ENCODE results near the gene UNC13A.

The UNC13A gene

DNA sequence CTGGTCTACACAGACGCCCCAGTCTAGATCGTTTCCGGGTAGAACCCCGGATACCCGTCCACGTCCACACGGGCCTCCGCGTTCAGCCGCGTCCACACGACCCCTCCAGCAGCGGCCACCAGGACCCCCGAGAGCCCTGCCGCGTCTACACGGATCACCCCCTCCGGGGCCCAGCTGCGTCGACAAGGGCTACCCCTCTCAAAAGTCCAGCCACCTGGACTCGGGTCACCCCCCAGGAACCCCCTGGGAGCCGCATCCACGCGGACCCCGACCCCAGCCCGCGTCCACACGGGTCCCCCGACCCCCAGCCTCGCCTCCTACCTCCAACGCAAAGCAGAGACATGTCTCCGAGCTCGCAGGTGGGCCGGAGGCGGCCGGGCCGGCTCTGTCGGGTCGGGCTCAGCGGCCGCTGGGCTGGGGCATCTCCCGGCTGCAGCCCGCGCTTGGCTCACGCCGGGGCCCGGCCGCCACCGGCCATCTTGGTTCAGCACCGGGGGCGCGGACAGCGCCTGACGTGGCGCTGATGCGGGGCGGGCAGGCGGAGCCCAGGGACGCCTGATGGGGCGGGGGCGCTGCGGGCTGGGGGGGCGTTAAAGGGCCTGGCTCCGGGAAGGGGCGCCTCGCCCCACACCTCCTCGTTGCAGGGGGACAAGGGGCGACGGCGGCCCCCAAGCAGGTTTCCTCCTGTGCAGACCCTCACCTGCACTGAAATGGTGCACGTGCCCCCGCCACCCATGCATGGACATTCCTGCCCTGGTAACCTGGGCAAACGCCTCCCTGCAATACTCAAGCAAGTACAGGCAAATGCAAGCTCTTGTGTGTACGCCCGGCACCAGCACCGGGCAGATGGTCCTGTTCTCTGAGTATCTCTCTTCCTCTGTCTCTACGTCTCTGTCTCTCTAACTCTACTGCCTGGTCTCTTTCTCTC lies at the start of gene UNC13A:
UNC13A (minus strand) TSS at position 498 of the 928 bp plus-strand sequence; CDS start at position 343, 155 bp downstream.
- DNase-seq, result peak; percentile 34

DNA sequence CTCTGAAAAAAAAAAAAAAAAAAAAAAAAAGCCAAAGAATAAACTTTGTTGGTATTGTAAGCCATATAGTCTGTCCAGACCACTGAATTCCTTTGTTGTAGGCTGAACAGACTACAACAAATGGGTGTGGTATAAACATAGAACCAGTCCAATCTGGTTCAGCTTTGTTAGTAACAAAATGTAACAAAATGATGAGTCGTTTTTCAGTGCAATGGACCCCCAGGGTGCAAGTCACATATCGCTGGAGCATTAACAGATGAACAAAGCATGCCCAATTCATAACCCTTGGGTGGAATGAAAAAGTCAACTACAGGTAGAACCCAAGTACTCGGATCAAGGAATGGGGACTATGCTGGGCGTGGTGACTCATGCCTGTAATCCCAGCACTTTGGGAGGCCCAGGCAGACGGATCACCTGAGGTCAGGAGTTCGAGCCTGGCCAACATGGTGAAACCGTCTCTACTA lies 49.6 kb upstream of the UNC13A start:
- DNase-seq, result no peak

DNA sequence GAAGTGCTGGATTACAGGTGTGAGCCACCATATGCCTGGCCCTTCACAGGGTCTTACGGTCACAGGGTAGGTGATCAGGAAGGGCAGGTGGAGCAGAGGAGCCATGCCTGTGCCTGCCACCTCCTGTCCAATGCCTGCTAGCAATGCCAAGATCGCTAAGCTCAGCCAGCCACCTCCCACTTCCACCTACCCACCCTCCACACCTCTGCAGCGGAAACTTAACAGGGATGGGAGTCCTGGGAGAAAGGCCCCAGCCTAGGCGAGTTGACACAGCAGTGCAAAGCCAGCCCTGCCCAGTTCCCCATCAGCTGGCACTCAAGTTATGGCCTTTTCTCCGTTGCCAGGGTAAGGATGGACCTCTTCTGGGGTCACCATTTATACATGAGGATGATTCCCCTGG lies 47.3 kb upstream of the UNC13A start:
- DNase-seq, result no peak

DNA sequence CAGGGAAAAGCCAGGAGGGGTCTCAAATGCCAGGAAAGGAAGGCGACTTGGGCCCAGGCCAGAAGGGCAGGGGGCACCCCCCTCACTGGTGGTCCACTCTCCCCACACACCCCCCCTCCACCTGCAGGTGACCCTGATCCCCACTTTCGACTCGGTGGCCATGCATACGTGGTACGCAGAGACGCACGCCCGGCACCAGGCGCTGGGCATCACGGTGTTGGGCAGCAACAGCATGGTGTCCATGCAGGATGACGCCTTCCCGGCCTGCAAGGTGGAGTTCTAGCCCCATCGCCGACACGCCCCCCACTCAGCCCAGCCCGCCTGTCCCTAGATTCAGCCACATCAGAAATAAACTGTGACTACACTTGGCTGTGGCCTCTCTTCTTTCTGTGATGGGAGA lies 46.0 kb upstream of the UNC13A start:
- no peak for DNase-seq

DNA sequence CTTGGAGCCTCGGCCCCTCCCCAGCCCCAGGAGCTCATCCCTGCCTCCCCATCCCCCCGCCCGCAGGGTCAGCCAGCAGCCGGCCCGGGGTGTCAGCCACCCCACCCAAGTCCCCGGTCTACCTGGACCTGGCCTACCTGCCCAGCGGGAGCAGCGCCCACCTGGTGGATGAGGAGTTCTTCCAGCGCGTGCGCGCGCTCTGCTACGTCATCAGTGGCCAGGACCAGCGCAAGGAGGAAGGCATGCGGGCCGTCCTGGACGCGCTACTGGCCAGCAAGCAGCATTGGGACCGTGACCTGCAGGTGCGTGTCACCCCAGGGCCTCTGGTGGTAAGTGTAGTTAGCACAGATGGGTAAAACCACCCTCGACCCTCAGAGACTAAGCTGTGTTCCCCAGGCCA lies 45.0 kb upstream of the UNC13A start:
- DNase-seq, result no peak

DNA sequence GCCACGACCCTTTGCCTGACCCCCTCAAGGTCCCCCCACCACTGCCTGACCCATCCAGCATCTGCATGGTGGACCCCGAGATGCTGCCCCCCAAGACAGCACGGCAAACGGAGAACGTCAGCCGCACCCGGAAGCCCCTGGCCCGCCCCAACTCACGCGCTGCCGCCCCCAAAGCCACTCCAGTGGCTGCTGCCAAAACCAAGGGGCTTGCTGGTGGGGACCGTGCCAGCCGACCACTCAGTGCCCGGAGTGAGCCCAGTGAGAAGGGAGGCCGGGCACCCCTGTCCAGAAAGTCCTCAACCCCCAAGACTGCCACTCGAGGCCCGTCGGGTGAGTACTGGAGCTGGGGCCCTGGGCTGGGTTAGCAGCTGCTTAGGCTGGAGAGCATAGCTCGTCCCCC lies 39.7 kb upstream of the UNC13A start:
- DNase-seq, result no peak

DNA sequence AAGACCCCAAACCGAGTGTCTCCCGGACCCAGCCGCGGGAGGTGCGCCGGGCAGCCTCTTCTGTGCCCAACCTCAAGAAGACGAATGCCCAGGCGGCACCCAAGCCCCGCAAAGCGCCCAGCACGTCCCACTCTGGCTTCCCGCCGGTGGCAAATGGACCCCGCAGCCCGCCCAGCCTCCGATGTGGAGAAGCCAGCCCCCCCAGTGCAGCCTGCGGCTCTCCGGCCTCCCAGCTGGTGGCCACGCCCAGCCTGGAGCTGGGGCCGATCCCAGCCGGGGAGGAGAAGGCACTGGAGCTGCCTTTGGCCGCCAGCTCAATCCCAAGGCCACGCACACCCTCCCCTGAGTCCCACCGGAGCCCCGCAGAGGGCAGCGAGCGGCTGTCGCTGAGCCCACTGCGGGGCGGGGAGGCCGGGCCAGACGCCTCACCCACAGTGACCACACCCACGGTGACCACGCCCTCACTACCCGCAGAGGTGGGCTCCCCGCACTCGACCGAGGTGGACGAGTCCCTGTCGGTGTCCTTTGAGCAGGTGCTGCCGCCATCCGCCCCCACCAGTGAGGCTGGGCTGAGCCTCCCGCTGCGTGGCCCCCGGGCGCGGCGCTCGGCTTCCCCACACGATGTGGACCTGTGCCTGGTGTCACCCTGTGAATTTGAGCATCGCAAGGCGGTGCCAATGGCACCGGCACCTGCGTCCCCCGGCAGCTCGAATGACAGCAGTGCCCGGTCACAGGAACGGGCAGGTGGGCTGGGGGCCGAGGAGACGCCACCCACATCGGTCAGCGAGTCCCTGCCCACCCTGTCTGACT lies 39.0 kb upstream of the UNC13A start:
- no peak for DNase-seq

DNA sequence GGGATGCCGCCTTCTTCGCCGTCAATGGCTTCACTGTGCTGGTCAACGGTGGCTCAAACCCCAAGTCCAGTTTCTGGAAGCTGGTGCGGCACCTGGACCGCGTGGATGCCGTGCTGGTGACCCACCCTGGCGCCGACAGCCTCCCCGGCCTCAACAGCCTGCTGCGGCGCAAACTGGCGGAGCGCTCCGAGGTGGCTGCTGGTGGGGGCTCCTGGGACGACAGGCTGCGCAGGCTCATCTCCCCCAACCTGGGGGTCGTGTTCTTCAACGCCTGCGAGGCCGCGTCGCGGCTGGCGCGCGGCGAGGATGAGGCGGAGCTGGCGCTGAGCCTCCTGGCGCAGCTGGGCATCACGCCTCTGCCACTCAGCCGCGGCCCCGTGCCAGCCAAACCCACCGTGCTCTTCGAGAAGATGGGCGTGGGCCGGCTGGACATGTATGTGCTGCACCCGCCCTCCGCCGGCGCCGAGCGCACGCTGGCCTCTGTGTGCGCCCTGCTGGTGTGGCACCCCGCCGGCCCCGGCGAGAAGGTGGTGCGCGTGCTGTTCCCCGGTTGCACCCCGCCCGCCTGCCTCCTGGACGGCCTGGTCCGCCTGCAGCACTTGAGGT lies 38.1 kb upstream of the UNC13A start:
- no peak for DNase-seq

DNA sequence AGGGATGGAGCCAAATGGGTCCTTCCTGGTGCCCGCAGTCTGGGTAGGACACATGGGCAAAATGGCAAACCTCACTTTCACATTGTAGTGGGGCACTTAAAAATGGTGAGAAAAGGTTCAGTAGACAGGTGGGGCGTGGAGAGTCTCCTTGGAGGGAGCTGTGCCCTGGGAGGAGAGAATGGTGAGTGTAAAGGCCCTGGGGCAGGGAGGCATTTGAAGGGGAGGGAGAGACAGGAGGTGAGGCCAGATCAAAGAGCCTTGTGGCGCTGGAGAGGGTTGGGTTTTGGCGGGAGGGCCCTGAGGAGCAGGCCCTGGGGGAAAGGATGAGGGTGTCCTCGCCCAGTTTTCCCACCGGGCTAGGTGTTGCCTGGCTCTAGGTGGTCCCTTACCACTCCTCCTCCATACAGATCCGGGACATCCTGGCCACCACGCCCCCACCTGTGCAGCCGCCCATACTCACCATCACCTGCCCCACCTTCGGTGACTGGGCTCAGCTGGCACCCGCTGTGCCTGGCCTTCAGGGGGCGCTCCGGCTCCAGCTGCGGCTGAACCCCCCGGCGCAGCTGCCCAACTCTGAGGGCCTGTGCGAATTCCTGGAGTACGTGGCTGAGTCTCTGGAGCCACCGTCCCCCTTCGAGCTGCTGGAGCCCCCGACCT lies 37.4 kb upstream of the UNC13A start:
- no peak for DNase-seq

DNA sequence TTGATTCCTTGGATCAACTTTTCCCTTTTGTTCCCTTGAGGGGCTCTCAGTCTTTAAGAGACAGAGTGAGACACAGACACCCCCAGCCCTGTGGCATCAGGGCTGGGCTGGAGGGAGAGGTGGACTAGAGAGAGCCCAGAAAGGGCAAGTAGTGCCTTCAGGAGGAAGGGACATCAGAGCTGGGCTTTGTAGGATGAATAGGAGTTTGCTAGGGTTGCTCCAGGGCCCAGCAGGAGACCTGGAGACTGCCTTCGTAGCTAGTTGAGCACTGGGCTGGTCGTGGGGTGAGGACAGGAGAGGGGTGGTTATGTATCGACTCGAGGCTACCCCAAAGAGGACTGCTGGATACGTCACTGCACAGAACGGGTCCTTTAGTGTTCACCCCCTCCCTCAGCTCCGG lies 36.5 kb upstream of the UNC13A start:
- DNase-seq, result no peak

DNA sequence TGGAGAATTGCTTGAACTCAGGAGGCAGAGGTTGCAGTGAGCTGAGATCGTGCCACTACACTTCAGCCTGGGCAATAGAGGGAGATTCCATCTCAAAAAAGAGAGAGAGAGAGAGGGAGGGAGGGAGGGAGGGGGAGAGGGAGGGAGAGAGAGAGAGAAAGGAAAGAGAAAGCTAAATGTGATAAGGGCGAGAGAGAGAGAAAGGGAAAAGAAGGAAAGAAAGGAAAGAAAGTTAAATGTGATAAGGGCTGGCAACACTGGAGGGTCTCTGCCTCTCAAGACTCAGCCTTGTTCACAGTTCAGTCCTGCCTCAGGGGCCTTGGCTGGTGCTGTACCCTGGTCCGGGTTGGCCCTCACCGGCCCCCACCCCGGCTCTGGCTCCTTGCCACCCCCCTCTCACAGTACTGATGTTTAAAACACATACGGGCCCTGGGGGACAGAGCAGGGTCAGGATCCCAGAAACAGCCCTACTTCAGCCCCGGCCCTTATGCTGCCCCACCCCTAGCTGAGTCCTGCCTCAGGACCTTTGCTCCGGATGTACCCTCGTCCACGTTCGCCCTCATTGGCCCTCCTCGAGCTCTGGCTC lies 34.6 kb upstream of the UNC13A start:
- DNase-seq, result no peak

DNA sequence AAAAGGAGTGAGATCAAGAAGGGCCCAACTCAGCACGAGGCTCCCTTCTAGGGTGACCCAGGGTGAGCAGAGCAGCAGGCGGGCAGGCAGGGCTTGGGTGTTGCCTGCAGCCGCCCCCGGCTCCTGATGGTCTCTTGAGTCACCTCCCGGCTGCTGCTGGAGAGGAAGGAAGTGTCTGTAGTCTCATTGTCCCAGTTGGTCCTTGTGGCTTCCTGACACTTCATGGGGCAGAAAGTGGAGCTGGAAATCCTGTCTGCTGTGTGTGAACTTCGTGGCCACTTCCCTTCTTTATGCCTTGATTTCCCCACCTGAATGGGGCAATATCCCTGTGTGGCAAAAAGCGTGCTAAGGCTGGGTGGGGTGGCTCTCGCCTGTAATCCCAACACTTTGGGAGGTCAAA lies 33.7 kb upstream of the UNC13A start:
- peak; percentile 56 for DNase-seq

DNA sequence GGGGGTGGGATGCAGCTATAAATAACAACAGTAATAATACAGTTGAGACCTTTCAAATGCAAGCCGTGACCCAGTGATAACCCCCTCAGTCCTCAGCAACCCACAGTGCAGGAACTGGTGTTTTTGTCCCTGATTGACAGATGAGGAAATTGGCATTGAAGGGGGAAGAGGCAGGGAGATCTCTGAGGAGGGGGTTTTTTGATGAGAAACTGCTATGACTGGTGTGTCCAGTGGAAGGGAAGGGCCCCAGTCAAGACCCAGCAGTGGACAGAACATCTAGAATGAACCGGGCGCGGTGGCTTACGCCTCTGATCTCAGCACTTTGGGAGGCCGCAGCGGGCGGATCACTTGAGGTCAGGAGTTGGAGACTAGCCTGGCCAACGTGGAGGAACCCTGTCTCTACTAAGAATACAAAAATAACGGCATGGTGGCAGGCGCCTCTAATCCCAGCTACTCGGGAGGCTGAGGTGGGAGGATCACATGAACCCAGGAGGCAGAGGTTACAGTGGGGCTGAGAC lies 33.0 kb upstream of the UNC13A start:
- DNase-seq, result no peak

DNA sequence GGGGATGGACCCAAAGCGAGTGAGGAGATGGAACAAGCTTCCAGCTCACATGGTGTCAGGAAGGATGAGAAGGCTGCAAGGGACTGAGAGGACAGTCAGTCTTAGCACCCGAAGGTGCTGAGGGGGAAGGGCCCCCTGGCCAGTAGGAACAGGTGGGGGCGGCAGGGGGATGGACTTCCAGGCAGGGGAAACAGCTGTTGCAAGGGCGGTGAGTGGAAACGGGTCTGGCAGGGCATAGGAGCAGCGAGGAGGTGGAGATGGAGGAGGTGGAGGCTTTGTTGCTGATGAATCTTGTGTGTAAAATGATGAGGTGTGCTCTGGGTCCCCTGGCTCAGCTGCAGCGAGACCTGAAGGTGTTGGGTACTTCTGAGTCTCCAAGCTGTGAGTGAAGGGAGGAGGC lies 32.3 kb upstream of the UNC13A start:
- DNase-seq, result no peak

DNA sequence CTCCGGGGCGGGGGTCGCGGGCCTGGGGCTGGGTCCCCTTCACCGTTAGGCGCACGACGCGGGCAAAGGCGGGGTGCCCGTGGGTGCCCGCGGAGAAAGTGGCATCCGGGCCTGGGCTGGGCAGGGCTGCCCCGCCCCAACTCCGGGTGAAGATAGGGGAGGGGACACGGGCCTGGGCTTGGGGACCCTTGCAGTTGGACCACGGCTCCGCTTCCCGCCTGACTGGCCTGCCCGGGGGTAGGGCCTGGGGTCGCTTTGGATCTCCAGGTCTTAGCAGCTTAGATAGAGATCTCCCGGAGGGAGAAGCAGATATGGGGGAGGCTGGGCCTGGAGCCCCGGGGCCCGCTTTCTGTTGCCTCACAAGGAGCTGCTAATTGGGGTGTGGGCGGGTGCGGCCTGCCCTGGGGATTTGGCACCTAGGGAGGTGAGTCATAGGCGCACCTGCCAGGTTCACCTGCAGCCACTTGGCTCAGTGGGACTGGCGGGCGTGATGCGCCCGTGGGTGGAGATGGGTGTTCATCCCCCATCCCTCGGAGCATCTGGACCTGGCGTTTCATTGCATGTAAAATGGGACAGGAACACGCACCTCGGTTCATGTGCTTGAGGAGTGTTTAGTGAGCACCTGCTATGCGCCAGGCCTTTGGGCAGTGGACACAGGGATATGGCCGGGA lies 31.7 kb upstream of the UNC13A start:
- DNase-seq, result no peak

DNA sequence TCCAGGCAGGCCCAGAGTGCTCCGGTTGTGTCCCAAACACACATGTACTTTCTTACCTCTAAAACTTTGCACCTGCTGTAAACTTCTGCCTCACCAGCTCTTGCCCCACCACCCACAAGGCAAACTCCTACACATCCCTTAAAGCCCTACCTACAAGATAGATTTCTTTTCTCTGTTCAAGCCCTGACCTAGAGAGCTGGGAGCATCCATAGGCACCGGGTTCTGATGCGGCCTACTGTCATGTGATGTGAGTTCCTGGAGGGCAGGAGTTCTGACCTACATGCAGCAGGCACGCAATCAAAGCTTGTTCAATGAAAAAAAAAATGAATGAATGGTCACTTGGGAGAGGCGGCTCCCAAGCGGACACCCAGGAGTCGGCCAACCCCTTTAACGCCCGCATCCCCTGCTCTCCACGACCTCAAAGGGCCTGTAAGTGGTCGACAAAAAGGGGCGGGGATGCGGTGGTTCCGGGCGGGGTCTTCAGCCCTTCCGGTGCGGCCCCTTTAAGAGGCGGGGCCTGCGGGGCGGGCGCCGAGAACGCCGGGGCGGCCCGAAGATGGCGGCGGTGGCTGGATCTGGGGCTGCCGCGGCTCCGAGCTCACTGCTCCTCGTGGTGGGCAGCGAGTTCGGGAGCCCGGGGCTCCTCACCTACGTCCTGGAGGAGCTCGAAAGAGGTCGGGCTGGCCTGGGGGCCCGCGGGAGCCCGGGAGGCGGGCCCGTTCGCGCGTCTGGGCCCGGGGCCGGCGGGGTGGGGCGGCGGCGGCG lies 31.0 kb upstream of the UNC13A start, which contains the start of gene MAP1S:
MAP1S (plus strand) TSS at position 534 of the 765 bp plus-strand sequence; CDS start at position 557, 23 bp downstream.
- DNase-seq, result peak; percentile 64

DNA sequence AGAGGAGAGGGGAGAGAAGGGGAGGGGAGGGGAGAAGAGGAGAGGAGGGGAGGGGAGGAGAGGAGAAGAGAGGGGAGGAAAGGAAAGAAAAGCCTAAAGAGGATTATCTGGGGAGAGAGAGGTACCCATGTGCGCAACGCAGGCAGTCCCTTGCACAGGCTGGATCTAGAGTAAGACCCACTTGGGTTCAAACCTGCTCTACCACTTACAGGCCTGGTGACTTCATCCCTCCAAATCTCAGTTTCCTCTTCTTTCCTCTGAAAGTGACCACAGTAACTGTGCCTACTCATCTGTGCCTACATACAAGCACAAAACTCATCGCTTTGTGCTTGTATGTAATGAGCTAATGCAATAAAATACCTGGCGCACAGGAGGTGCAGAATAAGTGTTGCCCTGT lies 30.4 kb upstream of the UNC13A start:
- DNase-seq, result no peak

DNA sequence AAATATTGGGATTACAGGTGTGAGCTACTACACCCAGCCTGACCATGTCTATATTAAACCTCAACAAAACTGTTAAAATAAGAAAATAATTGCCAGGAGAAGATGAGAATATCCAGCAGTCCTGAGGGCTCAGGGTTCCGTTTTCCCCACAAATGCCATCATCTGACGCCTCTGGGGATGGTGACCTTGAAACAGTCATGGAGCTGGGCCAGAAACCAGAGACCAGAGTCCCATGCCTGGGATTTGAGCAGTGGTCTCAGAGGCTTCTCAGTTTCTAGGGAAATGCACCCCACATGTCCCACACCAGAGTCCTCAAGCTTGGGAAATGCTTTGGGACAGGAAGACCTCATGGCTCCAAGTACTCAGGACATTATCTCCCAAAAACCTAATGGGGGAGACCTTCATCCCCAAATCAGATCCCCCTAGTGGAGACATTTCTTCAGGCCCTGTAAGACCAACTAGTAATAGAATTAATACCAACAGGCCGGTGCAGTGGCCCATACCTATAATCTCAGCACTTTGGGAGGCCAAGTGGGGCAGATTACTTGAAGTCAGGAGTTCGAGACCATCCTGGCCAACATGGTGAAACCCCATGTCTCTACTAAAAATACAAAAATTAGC lies 28.3 kb upstream of the UNC13A start:
- no peak for DNase-seq

DNA sequence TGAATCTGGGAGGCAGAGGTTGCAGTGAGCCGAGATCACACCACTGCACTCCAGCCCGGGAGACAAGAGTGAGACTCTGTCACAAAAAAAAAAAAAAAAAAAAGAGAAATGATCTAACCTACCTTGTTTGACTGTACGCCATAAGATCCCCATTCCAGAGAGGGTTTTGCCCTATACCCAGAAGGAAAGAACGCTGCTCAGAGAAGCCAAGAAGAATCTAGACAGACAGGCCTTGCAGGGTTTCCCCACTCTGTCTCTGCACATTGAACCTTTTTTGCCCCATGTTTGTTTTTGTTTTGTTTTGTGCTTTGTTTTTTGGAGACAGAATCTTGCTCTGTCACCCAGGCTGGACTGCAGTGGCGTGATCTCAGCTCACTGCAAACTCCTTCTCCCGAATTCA lies 23.7 kb upstream of the UNC13A start:
- DNase-seq, result no peak

DNA sequence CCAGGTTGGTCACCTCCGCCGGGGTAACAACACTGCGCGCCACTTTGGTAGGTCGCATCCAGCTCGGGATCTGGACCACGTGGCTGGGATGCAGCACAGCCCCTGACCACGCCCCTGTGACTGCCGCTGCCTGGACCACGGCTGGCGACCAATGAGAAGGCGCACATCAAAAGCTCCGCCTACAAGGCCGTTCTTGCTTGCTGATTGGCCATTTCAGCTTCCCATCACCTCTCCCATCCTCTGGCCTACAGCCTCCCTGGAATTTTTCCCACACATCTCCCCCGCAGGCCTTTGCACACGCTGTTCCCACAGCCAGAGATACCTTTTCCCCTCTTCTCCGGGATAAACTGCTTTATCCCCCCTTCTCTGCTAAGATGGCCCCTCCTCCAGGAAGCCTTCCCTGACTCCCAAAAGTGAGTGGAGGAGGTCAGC lies 18.6 kb upstream of the UNC13A start:
- peak; percentile 50 for DNase-seq
